Putamen (tissue), 1 donor: ENCODE data around the gene SUSD4.
"Not testable (repeated sequence)": the region's sequence is repeated elsewhere in the genome, so short reads cannot be mapped to it uniquely, and the experiment has no call there.

ENCODE experiments used
- DNase-seq: peaks from one replicate; pipeline ENCODE4 v3.0.0-alpha.2; 2016; ENCODE audit warnings: low spot score

The SUSD4 gene

DNA sequence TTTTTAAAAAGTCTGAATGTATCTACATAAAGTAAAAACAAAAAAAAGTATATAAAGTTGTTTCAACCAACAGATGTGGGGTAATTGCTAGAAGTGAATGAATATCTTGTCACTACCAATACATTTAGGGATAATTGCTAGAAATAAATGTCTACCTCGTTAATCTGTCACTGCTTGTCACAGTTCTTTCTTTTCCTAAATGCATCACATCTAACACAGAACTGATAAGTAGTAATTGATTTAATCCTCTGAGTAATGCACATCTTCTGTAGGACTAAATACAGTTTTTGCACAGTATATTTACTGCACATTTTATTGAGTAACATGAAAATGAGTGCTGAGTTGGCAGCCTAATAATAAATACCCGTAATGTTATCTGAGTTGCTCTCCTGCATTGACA is 72.2 kb downstream of the SUSD4 start:
- DNase-seq = no peak

GRCh38 chr1:223290397-223290796 is 73.6 kb downstream of the SUSD4 start:
- no peak for DNase-seq

DNA sequence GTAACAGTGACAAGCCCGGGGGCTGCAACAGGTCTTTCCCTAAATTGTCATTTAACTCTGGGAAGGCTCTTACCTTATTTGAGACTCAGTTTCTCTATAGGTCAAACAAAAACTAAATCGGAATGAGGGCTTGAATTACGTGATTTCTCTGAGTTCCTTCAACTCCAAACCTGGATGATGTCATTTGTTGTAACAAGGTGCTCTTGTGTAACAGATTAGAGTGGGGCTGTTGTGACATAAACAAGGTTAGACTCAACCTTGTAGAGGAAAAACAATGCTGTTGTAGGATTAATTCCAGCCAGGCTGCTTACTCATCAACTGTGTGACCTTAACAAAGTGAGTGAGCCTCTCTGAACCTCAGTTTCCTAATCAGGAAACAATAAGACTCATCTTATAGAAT is 74.4 kb downstream of the SUSD4 start:
- DNase-seq = no peak

- DNase-seq = no peak
These were observed 75.2 kb downstream of the SUSD4 start for GRCh38 chr1:223288826-223289225.

- no peak for DNase-seq
These were observed 78.5 kb downstream of the SUSD4 start for GRCh38 chr1:223285452-223285851.

DNA sequence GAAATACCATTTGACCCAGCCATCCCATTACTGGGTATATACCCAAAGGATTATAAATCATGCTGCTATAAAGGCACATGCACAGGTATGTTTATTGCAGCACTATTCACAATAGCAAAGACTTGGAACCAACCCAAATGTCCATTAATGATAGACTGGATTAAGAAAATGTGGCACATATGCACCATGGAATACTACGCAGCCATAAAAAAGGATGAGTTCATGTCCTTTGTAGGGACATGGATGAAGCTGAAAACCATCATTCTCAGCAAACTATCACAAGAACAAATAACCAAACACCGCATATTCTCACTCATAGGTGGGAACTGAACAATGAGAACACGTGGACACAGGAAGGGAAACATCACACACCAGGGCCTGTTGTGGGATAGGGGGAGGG is 80.3 kb downstream of the SUSD4 start:
- DNase-seq = not testable (repeated sequence)

GRCh38 chr1:223278311-223278710 is 85.7 kb downstream of the SUSD4 start:
- peak; percentile 45 for DNase-seq

DNA sequence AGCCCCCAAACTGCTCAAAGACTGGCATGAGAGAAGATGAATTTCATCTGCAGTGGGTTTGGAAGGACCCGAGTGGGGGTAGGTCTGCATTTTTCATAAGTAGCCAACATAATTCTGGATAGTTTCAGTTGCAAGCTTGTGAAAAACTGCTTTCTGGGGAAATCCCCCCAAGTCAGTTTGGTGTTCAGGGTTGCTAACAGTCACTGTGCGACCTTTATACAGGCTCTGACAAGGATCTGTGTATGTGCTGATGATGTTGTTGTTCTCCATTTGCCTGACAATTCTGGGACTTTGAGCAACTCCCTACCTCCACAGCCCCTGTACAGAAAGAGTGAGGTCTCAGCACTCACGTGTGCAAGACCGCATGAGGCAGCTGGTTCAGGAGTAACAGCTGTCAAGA is 87.9 kb downstream of the SUSD4 start:
- DNase-seq = no peak

GRCh38 chr1:223273511-223273910 is 90.5 kb downstream of the SUSD4 start:
- no peak for DNase-seq

DNA sequence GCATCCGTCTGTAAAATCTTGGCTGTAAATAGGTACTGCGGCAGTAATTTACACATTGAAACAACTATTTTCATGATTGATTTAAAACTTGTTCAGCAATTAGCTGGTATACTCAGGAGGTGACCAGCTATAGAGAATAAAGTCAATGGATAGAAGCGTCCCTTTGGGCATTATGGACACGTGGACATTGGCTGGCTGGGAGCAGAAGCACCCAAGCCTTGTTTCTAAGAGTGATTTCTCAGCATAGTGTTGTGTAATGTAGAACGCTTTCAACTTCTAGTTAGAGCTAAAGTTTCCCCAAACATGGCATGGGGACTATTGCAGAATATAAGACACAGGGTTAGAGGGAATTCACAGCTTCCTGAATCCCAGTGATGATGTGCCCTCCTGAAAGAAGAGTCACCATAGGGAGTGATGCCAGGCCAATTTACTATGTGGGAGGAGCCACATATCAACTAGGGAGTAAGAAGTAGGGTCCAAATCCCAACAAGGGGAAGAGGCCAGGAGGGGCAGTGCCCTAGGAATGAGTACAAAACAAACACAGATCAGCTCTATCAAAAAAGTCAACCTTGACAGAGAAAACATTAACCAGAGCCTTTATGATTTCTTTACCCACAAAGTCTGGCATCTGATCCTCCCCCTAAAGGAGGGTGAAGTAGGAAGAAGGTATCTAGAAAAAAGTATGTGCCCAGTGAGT is 92.7 kb downstream of the SUSD4 start:
- no peak for DNase-seq

- DNase-seq = no peak
These were observed 93.8 kb downstream of the SUSD4 start for GRCh38 chr1:223270155-223270554.

GRCh38 chr1:223269006-223269405 is 95.0 kb downstream of the SUSD4 start:
- no peak for DNase-seq

DNA sequence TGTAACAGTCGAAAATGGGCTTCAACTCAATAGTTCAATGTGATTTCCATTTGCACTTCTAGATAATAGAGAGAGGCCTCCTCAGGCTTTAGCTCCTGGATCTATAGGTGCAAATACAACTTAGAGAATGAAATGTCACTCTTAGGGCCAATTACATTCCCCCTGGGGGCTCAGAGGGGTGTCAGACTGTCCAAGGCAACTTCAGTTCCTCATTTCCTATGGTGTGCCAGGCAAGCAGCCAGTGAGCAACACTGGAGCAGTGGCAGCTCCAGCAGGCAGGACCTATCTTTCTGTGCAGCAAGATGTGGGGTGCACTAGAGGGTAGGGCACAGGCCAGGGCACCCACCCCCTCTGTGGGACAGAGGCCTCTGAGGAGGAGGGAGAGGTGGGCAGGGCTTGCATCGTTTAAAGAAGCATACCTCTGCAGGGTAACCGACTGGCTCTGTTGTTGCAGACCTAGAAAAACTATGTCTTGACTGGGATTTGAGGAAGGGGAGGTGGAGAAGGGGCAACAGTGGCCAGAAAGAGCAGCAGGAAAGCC is 97.3 kb downstream of the SUSD4 start:
- no peak for DNase-seq

DNA sequence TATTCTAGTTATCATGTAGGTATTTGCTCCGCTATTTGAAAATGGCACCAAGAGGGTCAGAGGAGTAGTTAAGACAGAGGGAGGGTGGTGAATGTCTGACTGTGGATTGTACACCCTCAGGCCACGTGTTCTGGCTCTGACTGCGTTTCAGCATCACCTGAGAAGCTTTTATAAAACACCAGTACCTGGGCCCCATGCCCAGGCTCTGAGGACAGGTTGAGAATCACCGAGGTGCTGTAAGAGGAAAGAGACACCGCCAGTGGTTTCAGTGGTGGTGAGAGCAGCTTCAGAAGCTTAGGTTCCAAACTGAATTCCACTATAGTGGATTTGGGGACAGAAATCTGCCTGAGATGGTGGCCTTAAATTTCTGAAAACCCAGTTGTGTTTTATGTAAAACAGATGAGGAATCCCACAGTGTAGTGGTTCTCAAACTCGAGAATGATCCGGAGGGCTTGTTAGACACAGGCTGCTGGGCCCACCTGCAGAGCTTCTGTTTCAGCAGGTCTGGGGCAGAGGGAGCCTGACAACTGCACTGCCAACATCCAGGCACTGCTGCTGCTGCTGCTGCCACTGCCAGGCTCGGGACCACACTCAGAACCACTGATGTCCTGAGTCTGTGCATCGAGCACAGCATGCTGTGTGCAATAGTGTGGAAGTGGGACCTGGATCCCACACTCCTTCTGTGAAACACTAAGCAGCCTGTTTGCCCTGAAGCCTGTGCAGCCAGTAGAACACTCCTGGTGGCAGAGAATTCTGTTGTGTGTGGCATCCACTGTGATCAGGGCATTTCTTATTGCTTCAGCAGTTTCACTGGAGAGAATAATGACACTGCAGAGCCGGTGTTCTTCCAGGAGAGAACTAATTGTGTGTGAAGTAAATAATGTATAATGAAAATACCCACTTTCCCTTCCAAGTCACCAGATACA is 98.7 kb downstream of the SUSD4 start:
- DNase-seq = no peak

GRCh38 chr1:223264529-223264928 is 99.4 kb downstream of the SUSD4 start:
- no peak for DNase-seq

- no peak for DNase-seq
These were observed 102.1 kb downstream of the SUSD4 start for GRCh38 chr1:223261914-223262313.

GRCh38 chr1:223260712-223261111 is 103.3 kb downstream of the SUSD4 start:
- no peak for DNase-seq

DNA sequence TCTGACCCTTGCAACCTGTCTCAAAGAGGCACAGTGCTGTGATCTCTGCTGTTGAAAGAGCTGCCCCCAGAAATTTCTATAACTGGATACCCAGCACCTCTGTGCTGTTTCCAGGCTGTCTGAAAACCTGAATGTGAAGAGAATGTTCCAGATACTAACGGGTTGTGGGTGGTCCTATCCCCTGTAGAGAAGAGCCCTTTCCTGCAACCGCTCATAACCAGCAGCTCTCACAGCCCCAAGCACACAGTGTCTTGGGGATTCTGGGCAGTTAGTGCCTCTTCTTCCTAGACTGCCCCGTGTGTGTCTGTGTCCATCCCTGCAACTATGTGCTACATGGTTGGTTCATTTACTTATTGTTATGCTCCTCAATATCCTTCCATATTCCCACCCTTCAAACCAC is 104.5 kb downstream of the SUSD4 start:
- no peak for DNase-seq

DNA sequence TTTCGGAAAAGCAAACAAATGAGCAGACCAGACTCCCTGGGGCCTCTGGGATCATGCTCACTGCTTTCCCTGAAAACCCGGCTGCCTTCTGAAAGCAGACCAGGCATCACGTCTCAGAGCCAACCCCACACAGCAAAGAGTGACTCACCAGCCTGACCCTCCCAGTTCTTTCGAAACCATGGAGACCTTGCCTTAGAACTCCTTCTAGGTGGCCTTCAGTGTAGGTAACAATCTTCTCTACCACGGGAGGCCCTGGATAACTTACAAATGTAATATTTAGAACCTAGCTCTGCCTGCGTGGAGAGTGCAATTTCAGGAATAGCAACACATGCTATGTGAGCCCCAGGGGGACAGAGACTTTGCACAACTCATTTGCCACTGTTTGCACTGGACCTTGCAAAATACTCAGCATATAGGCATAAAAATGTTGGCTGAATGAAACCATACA is 105.2 kb downstream of the SUSD4 start:
- DNase-seq = no peak

DNA sequence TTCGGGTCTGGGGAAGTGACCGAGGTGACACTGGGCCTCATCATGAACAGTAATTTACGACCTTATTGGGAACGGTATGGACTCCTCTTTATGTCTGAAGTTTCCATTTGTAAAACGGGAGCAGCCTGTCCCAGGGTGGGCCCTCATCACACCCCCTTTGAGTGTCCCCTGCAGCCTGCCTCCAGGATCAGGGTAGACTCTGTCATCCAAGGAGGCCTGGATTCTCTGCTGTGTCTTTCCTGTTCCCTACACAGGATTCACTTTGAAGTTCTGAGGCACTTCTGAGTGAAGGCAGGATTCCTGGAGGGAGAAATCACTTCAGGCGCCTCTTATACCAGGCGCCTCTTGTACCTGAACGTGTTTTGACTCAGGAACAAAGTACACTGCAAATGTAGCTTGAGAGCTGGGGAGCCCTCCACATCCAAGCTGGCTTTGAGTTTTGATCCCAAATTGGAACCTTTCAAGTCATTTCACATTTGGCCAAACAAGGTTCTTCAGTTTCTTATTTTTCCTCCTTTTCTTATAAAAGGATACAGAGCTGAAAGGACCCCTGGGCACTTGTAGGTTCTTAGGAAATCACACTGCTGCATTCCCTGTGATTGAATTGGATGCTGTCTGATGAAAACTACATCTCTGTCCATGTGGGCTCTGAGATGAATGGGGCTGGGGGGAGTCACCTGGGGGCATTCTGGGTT is 106.0 kb downstream of the SUSD4 start:
- no peak for DNase-seq

DNA sequence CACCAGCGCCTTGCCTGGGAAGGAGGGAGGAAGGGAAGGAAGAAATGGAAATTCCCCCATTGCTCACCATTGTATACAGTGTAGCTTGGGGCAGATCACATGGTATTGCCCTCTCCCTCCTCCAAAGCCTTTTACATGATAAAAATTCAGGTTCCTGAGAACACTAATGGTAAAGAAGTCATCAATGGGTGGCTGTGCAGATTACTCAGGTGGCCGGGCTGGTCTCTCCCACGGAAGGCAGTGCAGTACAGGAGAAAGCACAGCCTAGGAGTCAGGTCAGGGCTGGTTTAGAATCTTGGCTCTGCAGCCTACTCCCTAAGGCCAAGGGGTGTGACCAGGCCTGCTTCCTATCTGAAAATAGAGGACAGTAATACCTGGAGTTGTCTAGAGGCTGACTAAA is 107.9 kb downstream of the SUSD4 start:
- DNase-seq = no peak

GRCh38 chr1:223253916-223254315 is 110.1 kb downstream of the SUSD4 start:
- no peak for DNase-seq
